AG09309 (cell line): Measurements from ENCODE around the gene SPDYE6.
"Not testable (repeated sequence)": the region's sequence is repeated elsewhere in the genome, so short reads cannot be mapped to it uniquely, and the experiment has no call there.

ENCODE experiments used
- DNase-seq: peaks from one replicate; pipeline ENCODE4 v3.0.0-alpha.2; 2010; ENCODE audit warnings: low read depth
- H3K4me3 ChIP-seq: 2 replicates; pipeline ENCODE4 v1.5.1; 2011; ENCODE audit warnings: mild to moderate bottlenecking, low read depth, low read length, moderate library complexity; ENCODE audit not compliant: control insufficient read depth
- TF ChIP-seq, protein P1 (sequence below): IDR thresholded peaks from 2 replicates; pipeline ENCODE4 v1.5.1; 2011; ENCODE audit warnings: mild to moderate bottlenecking, low read depth, low read length, inconsistent platforms; ENCODE audit not compliant: insufficient read depth, control insufficient read depth; ENCODE audit errors: missing control alignments

SPDYE6 gene

DNA sequence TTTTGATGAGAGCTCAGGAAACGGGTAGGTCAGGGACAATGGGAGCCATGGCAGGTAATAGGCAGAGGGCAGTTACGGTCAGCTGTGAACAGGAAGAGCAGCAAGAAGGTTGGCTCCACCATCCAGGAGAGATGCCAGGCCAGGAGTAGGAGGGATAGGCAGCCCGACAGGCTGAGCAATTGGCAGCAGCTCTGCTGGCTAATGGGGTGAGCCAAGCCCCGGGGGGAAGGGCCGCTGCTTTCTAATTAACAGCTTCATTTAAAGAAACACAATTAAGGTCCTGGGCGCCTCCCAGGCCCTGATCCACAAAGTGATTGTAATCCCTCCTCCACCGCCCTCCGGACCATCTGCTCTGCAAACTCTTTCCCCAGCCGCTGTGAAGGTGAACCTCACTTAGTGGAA lies 45.8 kb downstream of the SPDYE6 start:
- no peak overlapping the region for H3K4me3 ChIP-seq
- DNase-seq, result no peak
- TF ChIP-seq, protein P1, sequence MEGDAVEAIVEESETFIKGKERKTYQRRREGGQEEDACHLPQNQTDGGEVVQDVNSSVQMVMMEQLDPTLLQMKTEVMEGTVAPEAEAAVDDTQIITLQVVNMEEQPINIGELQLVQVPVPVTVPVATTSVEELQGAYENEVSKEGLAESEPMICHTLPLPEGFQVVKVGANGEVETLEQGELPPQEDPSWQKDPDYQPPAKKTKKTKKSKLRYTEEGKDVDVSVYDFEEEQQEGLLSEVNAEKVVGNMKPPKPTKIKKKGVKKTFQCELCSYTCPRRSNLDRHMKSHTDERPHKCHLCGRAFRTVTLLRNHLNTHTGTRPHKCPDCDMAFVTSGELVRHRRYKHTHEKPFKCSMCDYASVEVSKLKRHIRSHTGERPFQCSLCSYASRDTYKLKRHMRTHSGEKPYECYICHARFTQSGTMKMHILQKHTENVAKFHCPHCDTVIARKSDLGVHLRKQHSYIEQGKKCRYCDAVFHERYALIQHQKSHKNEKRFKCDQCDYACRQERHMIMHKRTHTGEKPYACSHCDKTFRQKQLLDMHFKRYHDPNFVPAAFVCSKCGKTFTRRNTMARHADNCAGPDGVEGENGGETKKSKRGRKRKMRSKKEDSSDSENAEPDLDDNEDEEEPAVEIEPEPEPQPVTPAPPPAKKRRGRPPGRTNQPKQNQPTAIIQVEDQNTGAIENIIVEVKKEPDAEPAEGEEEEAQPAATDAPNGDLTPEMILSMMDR, result no peak

DNA sequence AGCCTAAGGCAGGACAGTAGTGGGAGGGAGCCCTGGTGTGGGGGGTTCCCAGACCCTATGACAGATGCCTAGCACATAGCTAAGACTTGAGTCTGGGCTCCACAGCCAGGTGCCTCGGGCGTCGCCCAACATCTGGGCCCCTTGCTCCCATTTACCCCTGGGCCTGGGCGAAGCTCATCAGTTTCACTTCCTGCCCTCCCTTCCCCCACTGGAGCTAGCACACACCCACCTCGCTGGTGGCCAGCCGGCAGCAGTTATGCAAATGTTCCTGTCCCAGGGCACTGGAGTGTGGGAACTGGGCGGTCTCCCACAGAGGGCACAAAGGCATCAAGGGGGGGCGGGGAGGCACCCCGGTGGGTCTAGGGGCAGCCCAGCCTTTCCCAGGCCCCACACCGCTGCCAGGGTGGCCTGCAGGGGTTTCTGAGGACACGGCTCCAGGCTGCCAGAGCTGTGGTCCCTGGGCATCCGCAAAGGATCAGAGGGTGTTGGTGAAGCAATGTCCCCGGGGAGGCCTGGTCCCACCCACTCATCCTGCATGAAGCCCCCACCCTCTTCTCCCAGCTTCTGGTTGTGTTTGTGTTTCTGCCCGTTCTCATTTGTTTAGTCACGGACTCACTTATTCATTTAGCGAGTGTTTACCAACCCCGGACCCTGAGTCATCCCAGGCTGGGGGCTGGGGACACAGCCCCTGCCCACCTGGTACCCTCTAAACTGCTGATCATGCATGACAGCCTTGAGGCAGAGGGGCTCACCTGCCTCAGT lies 49.1 kb downstream of the SPDYE6 start:
- TF ChIP-seq, protein P1, result no peak
- no peak for DNase-seq
- no peak overlapping the region; the same call in 1 of the 2 replicates for H3K4me3 ChIP-seq

DNA sequence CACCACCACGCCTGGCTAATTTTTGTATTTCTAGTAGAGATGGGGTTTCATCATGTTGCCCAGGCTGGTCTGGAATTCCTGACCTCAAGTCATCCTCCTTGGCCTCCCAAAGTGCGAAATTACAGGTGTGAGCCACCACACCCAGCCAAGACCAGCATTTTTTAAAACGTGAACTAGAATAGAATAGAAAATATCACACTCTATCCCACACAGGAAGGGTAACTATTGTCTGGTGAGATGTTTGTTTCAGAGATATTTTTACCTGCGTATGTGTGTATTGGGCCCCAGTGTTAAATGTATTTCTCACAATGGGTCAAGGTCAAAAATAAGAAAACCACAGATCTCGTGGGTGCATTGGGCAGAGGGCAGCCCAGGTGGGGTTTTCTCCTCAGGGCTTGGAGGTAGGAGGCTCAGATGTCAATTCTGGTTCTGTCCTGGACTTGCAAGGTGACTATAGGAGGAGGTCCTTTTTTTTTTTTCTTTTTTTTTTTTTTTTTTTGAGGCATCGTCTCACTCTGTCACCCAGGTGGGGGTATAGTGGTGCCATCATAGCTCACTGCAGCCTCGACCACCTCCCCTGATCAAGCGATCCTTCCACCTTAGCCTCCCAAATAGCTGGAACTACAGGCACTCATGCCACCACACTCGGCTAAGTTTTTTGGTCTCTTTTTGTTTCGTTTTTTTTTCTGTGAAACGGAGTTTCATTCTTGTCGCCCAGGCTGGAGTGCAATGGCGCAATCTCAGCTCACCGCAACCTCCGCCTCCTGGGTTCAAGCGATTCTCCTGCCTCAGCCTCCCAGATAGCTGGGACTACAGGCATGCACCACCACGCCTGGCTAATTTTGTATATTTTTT lies 50.6 kb downstream of the SPDYE6 start:
- TF ChIP-seq, protein P1, result no peak
- no peak for DNase-seq
- no peak overlapping the region for H3K4me3 ChIP-seq

DNA sequence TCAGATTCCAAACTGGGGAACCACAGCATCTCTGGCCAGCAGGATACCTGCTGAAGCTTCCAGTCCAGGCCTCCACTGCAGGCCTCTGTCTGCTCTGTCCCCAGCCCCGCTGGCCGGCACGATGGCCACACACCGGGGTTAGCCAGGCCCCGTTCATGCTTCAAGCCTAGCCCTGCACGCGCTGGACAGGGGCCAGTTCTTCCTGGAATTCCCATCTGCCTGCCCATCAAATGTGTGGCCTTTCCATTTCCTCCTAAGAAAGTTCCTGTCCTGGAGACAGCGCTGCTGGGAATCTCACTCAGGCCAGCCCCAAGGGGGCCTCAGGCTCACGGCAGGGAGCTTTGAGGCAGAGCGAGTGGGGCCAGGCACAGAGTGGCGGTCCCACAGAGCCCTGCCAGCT lies 51.6 kb downstream of the SPDYE6 start:
- H3K4me3 ChIP-seq, result no peak overlapping the region
- no peak for DNase-seq
- TF ChIP-seq, protein P1, result no peak

DNA sequence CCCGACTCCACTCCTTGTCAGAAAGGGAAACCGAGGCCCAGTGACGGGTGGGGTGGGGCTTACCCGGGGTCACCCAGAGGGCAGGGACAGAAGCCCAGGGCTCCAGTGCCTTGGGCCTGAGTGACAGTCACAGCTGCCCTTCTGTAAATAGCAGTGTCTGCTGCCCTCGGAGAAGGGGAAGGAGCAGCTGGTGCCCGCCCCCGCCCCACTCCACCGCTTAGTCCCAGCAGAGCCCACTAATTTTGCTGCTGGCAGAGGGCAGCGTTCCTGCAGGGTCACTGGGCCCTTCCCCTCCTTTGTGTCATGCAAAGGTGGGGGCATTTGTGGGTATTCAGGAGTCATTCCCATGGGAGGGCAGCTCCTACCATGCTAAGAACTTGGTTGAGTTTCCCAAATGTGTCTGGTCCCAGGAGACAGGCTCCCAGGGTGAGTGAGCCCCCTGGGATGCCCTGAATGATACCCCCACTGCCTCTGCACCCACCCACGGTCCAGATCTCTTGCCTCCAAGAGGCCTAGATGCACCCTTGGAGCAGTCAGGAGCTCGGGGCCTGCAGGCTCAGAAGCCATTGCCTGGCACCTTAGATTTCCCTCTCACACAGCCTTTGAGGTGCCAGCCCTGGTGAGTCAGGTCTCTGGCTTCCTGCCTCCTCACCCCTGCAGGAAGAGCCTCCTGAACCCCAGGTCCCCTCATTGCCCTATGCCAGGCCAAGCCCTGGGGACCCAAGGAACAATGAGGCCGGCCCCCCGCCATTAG lies 52.4 kb downstream of the SPDYE6 start:
- H3K4me3 ChIP-seq, result no peak overlapping the region
- DNase-seq, result no peak
- TF ChIP-seq, protein P1, result no peak

DNA sequence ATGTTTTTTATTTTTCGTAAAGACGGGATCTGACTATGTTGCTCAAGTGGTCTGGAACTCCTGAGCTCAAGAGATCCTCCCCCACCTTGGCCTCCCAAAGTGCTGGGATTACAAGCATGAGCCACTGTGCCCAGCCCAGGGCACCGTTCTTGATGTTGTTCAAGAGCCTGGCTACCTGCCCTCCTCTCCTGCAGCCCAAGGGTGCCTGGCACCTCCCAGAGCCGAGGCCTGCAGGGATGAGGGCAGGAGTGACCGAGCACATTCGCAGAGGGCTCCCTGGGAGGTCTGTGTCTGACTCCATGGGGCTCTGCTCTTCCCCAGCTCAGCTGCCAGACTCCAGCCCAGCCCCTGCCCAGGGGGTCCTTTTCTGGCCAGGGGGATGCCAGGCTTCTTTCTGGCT lies 54.2 kb downstream of the SPDYE6 start:
- TF ChIP-seq, protein P1, result no peak
- H3K4me3 ChIP-seq, result no peak overlapping the region
- DNase-seq, result no peak

DNA sequence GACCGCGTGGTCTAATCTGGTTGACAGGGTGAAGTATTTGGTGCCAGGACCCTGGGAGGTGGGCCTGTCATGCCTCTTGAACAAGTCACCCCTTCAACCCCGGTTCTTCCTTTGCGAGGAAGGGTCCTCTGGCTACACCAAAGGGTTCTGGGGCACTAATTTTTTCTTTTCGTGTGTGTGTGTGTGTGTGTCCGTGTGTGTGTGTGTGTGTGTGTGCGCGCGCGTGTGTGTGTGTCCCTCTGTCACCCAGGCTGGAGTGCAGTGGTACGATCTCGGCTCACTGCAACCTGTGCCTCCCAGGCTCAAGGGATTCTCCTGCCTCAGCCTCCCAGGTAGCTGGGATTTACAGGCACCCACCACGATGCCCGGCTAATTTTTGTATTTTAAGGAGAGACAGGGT lies 54.9 kb downstream of the SPDYE6 start:
- DNase-seq, H3K4me3 ChIP-seq: not testable (repeated sequence)
